SW480 (cell line): ENCODE results near the gene NPAS3.

Experiments
- DNase-seq: peaks from one replicate; pipeline ENCODE4 v3.0.0-alpha.2; 2016; ENCODE audit warnings: low spot score

NPAS3 gene

GRCh38 chr14:33836900-33837577, 898.4 kb downstream of the NPAS3 start:
- DNase-seq = no peak

GRCh38 chr14:33837943-33838683, 899.4 kb downstream of the NPAS3 start:
- no peak for DNase-seq

GRCh38 chr14:33839193-33840076, 900.8 kb downstream of the NPAS3 start:
- DNase-seq = peak; percentile 47

GRCh38 chr14:33840797-33841196, 902.1 kb downstream of the NPAS3 start:
- no peak for DNase-seq

- peak; percentile 32 for DNase-seq
Observed at GRCh38 chr14:33842299-33842698, 903.6 kb downstream of the NPAS3 start.

- DNase-seq = no peak
Observed at GRCh38 chr14:33844118-33844517, 905.4 kb downstream of the NPAS3 start.

- DNase-seq = no peak
Observed at GRCh38 chr14:33846100-33846824, 907.6 kb downstream of the NPAS3 start.

GRCh38 chr14:33847066-33847465, 908.4 kb downstream of the NPAS3 start:
- no peak for DNase-seq

GRCh38 chr14:33848009-33848408, 909.3 kb downstream of the NPAS3 start:
- DNase-seq = no peak

GRCh38 chr14:33848706-33849454, 910.2 kb downstream of the NPAS3 start:
- peak; percentile 51 for DNase-seq

- DNase-seq = no peak
Observed at GRCh38 chr14:33849455-33849801, 910.7 kb downstream of the NPAS3 start.

- DNase-seq = no peak
Observed at GRCh38 chr14:33850826-33851225, 912.1 kb downstream of the NPAS3 start.

- no peak for DNase-seq
Observed at GRCh38 chr14:33851366-33851765, 912.7 kb downstream of the NPAS3 start.

- no peak for DNase-seq
Observed at GRCh38 chr14:33851931-33852330, 913.3 kb downstream of the NPAS3 start.
